T47D (cell line): ENCODE data around the gene CYSLTR2.
"Not testable (repeated sequence)": the region's sequence is repeated elsewhere in the genome, so short reads cannot be mapped to it uniquely, and the experiment has no call there.

ENCODE experiments used
- DNase-seq, 2 experiments: peaks; one replicate each; pipeline versions ENCODE4 v3.0.0 to v3.0.0-alpha.2; 2011 to 2012; ENCODE audit warnings: low read depth in 1 of 2, low spot score in 1 of 2
- JUND ChIP-seq: IDR thresholded peaks from 2 replicates; pipeline ENCODE4 v1.6.1; 2012; ENCODE audit warnings: low read depth
- in situ Hi-C: cut with HindIII; loops from 2 replicates; pipeline ENCODE4 v1.10.0; 2016; ENCODE audit warnings: low sequenced_read_pairs, low pct_unique_long_range_greater_than_20kb

CYSLTR2 gene

DNA sequence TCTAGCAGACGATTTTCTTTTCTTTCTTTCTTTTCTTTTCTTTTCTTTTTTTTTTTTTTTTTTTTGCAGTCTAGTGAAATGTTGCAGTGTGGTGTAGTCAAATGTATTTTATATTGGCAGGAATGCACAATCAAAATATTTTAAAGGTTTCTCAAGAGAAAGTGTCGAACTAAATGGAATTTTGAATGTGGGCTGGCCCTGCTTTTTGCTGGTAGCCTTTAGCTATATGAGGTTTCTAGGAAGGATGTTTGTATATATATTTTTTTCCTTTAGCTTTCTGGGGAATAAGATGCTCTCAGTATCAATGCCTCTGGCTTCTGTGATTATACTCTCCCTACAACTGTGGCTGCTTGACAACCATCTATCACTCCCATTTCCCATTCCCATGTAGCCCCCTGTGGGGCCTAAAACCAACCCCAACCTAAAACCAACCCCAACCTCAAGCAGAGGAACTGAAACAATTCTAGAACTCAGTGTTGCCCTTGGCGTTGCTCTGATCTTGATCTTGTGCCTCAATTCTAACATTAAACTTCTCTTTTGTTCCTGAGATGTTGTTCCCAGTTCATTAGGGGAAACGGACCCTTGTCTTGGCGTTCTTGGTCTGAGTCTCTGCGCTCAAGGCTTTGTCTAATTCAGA is 27.1 kb downstream of the CYSLTR2 start:
- in situ Hi-C loops: no loop called here
- TF ChIP-seq JUND: no peak
- DNase-seq: no peak

DNA sequence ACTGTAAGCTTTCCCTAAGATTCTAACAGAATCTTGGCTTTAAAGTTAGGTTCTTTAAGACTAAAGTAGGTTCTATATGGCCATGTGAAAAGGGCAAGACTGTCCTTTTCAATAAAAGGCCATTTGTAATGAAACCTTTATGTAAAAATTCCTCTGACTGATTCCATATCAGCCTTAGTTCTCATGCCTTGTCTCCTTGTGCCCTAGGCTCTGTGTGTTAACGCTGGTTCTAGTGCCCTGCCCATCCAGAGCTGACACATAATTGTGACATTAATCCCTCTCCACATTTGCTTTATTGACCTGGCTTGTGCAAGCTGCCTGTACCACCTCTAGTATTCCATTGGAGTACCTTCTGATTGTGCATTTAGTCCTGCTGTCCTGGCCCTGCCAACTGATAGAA is 28.2 kb downstream of the CYSLTR2 start:
- in situ Hi-C loops: no loop called here
- TF ChIP-seq JUND: no peak
- DNase-seq: no peak

DNA sequence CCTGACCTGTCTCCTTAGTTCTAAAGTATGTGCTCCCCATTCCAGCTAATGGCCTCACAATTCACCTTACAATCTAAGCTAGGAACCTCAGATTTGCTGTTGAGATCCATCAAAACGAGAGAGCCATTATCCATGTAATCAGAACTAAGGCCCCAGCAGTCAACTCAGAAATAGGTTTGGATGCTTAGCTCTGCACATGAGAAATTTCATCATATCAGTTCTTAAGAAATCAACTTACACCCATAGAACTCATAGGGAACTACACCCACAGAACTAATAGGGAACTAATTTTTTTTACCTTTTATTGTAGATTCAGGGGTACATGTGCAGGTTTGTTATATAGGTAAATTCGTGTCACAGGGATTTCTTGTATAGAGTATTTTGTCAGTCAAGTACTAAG is 28.7 kb downstream of the CYSLTR2 start:
- no peak for TF ChIP-seq JUND
- DNase-seq: no peak
- in situ Hi-C loops: no loop called here

DNA sequence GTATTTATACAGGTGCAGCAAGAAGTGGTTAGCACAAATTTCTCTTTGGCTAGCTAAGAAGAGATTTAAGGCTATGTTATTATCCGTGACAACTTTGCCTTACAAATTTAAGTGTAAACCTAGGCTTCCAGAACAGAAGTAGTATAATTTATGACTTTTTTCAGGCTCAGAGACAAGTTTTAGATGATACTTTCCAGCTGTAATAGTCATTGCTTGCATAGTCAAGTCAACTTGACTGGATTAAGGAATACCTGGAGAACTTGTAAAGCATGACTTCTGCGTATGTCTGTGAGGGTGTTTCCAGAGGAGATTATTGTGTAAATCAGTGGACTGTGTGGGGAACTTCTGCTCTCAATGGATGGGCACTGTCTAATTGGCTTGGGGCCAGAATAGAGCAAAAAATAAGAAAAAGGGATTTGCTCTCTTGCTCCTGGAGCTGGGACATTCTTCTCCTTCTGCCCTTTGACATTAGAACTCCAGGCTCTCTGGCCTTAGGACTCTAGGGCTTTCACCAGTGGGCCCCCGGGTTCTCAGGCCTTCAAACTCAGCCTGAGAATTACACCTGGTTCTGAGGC is 33.0 kb downstream of the CYSLTR2 start:
- DNase-seq: no peak
- TF ChIP-seq JUND: no peak
- in situ Hi-C loops: no loop called here

DNA sequence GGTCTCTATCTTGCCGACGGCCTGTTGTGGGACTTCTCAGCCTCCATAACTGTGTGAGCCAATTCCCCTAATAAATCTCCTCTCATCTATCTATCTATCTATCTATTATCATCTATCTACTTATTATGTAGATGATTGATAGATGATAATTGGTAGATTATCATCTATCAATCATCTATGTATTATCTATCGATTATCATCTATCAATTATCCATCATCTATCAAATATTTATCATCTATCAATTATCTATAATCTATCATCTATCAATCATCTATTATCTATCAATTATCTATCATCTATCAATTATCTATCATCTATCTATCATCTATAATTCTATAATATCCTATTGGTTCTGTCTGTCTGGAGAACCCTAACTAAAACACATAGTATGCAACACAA is 33.5 kb downstream of the CYSLTR2 start:
- in situ Hi-C loops: no loop called here
- DNase-seq: no peak
- TF ChIP-seq JUND: no peak

DNA sequence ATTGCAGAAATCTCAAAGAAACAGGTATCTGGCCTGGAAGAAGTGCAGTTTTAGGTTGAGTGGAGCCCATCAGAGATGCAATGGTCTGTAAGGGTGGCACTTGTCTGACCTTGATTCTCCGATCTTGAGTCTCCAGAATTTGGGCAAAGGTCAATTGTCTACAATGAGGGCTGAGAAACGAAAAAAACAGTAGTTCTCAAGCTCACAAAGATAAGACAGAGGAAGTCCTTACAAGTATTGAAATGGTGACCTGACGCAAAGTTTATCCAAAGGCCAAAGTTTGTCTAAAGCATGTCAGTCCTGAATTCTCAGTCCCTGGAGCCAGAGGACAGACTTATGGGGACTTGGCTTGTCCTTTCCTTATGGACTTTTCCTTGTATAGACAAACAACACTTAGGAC is 40.3 kb downstream of the CYSLTR2 start:
- no peak for TF ChIP-seq JUND
- DNase-seq: no peak
- in situ Hi-C loops: no loop called here

DNA sequence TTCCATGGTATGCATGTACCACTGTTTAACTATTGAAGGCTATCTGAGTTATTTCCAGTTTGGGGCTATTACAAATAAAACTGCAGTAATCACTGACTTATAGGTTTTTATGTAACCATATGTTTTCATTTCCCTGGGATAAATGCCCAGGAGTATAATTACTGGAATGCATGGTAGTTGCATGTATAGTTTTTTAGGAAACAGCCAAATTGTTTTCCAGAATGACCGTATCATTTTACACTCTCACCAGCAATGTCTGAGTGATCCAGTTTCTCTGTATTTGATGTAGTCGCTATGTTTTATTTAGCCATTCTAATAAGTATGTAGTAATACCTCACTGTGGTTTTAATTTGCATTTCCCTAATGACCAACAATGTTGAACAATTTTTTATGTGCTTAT is 42.0 kb downstream of the CYSLTR2 start:
- DNase-seq: no peak
- in situ Hi-C loops: no loop called here
- TF ChIP-seq JUND: no peak

DNA sequence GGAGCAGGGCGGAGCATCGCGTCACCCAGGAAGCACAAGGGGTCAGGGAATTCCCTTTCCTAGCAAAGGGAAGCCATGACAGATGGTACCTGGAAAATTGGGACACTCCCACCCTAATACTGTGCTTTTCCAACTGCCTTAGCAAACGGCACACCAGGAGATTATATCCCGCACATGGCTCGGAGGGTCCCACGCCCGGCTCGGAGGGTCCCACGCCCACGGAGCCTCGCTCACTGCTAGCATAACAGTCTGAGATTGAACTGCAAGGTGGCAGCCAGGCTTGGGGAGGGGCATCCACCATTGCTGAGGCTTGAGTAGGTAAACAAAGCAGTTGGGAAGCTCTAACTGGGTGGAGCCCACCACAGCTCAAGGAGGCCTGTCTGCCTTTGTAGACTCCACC is 42.9 kb downstream of the CYSLTR2 start:
- not testable (repeated sequence) for DNase-seq

DNA sequence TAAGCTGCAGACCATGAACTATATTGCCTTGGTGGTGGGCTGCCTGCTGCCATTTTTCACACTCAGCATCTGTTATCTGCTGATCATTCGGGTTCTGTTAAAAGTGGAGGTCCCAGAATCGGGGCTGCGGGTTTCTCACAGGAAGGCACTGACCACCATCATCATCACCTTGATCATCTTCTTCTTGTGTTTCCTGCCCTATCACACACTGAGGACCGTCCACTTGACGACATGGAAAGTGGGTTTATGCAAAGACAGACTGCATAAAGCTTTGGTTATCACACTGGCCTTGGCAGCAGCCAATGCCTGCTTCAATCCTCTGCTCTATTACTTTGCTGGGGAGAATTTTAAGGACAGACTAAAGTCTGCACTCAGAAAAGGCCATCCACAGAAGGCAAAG is 53.7 kb downstream of the CYSLTR2 start:
- no peak for DNase-seq
- in situ Hi-C loops: no loop called here
- no peak for TF ChIP-seq JUND

More for the DNA sequence above, 42.9 kb downstream of the CYSLTR2 start:
- in situ Hi-C loops: not testable (repeated sequence)

DNA sequence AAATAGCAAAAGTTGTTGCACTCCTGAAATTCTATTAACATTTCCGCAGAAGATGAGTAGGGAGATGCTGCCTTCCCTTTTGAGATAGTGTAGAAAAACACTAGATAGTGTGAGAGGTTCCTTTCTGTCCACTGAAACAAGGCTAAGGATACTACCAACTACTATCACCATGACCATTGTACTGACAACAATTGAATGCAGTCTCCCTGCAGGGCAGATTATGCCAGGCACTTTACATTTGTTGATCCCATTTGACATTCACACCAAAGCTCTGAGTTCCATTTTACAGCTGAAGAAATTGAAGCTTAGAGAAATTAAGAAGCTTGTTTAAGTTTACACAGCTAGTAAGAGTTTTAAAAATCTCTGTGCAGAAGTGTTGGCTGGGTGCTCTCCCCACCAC is 55.0 kb downstream of the CYSLTR2 start:
- DNase-seq: no peak
- TF ChIP-seq JUND: no peak
- in situ Hi-C loops: no loop called here

DNA sequence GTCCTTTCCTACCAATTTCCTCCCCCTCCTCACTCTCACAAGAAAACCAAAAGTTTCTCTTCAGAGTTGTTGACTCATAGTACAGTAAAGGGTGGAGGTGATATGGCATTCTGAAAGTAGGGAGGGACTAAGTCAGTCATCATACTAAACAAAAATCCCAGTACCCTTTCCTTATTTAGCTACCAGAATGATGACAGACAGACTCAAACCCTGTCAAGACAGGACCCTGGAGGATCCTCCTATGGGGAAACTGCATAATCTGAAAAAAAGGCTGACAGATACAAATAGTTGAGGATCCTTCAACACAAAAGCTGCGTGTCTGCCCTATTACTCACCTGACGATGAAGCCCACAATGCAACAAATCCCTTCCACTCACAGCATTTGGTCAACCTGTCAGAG is 55.5 kb downstream of the CYSLTR2 start:
- in situ Hi-C loops: no loop called here
- DNase-seq: no peak
- no peak for TF ChIP-seq JUND

DNA sequence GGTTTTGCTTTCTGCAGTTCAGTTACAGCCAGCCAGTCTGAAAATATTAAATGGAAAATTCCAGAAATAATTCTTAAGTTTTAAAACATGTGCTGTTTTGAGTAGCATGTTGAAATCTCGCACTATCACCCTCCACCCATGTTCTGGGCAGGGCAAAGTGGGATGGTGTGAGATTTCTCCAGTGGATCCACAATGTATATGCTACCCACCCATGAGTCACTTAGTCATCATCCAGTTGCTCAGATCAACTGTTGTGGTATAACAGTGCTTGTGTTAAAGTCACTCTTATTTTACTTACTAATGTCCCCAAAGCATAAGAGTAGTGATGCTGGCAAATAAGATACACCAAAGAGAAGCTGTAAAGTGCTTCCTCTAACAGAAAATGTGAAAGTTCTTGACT is 56.4 kb downstream of the CYSLTR2 start:
- no peak for TF ChIP-seq JUND
- in situ Hi-C loops: no loop called here
- no peak for DNase-seq

DNA sequence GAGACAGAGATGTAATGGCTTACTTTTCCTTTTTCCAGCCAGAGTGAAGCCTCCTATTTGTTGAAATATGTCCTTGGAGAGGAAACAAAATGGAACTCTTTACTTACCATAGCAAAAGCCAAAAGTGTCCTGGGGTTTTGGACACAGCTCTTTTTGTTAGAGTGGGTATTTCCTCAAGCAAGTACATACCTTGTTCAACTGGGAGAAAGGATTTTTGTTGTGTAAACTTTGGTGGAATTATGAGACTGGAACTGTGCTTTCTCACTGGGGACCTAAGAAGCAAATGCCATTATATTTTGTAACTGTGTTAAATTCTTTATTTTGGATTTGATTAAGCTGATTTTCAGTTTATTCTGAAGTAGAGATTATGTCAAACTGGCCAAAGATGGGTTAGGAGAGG is 58.4 kb downstream of the CYSLTR2 start:
- in situ Hi-C loops: no loop called here
- TF ChIP-seq JUND: no peak
- no peak for DNase-seq

DNA sequence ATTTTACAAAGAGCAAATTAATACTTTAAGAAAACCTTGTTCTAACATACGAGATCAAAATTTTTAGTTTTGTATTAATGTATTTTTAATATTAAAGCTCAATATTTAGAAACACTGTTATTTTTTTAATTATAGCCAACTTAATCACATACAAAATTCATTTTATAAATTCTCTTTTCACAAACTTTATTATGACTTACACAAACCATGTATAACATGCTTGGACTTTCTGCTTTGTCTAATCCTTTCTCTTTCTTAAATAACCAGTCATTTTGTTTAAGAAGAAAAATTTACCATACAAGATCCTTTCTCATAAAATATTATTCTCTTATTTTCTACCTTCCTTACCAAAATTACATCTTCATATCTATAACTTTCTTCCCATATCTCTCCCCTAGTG is 62.2 kb downstream of the CYSLTR2 start:
- DNase-seq: no peak
- in situ Hi-C loops: no loop called here
- TF ChIP-seq JUND: no peak

DNA sequence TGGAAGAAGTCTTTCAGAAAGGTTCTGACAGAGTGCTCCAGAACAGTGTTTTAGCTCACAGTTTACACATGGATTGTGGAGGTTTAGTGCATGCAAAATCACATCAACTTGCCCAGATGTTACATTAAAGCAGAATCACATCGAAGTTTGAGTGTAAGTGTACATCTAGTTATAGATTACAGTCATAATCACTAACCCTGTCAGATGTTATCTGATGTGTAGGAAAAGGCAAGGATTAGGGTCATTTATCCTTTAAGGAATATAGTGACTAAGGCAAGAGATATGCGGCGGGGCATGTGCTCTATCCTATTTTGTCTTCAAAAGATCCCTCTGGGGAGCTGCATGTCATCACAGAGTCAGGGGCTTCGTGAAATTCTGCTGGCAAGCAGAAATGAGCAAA is 66.9 kb downstream of the CYSLTR2 start:
- TF ChIP-seq JUND: no peak
- DNase-seq: no peak
- in situ Hi-C loops: no loop called here
